Measurements from ENCODE around the gene DNAAF9.

Gene DNAAF9

DNA sequence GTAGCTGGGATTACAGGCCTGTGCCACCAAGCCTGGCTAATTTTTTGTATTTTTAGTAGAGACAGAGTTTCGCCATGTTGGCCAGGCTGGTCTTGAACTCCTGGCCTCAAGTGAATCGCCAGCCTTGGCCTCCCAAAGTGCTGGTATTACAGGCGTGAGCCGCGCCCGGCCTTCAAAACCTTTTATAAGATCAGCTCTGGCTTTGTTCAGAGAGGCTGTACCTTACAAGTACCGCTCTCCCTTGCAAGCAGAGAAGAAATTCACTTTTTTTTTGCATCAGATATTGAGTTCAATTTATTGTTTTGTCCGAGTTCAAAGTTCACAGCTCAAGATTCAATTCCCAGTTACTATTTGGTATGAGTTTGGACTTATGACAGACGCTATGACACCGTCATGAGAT lies 1.9 kb upstream of the DNAAF9 start:
- TF ChIP-seq, protein P1, sequence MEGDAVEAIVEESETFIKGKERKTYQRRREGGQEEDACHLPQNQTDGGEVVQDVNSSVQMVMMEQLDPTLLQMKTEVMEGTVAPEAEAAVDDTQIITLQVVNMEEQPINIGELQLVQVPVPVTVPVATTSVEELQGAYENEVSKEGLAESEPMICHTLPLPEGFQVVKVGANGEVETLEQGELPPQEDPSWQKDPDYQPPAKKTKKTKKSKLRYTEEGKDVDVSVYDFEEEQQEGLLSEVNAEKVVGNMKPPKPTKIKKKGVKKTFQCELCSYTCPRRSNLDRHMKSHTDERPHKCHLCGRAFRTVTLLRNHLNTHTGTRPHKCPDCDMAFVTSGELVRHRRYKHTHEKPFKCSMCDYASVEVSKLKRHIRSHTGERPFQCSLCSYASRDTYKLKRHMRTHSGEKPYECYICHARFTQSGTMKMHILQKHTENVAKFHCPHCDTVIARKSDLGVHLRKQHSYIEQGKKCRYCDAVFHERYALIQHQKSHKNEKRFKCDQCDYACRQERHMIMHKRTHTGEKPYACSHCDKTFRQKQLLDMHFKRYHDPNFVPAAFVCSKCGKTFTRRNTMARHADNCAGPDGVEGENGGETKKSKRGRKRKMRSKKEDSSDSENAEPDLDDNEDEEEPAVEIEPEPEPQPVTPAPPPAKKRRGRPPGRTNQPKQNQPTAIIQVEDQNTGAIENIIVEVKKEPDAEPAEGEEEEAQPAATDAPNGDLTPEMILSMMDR (IDR thresholded peaks at IDR 0.05; ENCODE audit: extremely low read depth, missing control alignments), result no peak
- no peak for DNase-seq (ENCODE audit: low spot score)

DNA sequence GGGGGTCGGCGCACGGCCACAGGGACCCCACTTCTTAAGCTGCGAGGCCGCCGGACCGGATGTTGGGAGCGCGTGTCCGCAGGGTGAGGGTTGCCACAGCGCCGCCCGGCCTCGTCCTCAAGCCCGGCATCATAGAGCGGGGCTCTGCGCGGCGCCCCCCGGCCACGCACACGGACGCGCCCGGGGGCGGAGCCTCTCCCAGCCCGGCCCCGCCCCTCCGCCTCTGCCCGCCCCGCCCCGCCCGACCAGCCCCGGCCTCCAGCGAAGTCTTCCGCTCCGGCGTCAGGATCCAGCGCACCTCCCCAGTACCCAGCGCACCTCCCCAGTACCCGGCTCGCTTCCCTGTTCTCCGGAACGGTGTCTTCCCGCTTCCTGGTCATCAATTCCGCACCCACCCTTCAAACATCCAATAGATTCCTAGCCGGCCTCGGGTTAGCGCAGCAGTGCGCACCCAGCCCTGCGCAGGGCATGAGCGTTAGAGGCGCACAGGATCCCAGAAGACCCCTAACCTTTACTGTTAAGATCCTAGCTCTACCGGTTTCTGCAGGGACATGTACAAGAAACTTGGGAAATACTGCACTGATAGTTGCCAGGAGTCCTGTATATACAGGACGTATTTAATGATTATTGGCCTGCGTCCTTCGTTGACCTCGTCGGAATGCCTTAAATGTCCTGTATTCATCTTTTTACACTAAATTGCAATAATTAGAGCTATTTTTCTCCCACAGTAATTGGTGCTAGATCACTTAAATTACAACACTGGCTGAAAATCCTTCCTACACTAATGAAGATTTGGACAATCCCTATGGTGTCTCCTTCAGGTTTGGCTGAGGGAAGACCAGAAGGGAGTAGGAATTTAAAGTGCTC lies 535 bp upstream of the DNAAF9 start:
- peak; percentile 92 for DNase-seq (ENCODE audit: low spot score)
- TF ChIP-seq, protein P1 (IDR thresholded peaks at IDR 0.05; ENCODE audit: extremely low read depth, missing control alignments), result no peak

DNA sequence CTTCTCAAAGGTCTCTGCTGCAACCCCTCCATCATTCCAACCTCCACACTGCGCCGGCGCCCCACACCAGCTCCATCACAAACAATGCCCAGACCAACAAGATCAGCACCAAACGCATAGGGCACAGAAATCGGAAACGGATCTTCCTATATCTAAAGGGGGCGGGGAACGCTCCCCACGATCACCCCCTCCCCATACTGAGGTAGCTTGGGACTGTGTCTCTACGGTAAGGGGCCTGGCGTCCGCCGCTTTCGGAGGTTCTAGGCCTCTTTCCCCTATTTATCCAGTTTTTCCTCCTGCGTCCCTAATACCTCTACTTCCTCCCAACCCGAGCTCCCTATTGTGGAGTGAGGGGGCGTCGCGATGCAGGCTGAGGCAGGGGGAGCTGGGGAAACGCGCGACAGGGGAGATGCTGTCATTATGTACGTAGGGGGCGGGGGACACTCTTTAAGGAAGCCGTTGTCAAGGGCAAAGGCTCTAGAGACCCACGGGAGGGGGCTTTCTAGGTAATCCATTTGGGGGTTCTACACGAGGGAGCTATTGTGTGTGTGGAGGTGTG lies 909 bp downstream of the DNAAF9 start:
- TF ChIP-seq, protein P1 (IDR thresholded peaks at IDR 0.05; ENCODE audit: extremely low read depth, missing control alignments), result no peak
- no peak for DNase-seq (ENCODE audit: low spot score)

DNA sequence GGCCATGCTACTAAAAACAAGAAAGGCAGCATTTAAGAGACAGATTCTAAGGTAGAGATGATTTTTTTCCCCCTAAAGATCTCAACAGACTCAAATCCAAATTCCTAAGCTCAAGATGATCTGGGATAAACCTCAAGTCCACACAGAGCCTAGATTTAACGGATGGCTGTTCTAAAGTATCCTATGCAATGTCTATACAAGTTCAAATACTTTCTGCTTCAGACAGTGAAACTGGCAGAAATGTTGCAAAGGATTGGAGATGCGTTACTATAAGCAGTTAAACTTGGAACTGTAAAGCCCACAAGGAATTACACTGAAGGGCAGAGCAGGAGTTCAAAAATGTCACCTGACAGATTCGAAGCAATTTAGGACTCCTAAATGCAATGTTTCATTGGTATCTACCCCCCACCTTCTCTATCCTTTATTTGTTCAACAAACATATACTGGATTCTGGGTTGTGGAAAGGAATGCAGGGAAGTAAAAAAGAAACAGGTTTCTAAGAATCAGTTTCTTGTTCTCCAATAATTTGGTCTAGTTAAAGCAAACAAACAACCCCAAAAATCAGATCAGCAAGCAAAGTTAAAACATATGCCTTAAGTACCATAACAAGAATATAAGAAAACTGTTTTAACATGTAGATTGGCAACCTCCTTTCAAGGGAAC lies 1.6 kb downstream of the DNAAF9 start:
- DNase-seq (ENCODE audit: low spot score), result no peak
- TF ChIP-seq, protein P1 (IDR thresholded peaks at IDR 0.05; ENCODE audit: extremely low read depth, missing control alignments), result no peak

DNA sequence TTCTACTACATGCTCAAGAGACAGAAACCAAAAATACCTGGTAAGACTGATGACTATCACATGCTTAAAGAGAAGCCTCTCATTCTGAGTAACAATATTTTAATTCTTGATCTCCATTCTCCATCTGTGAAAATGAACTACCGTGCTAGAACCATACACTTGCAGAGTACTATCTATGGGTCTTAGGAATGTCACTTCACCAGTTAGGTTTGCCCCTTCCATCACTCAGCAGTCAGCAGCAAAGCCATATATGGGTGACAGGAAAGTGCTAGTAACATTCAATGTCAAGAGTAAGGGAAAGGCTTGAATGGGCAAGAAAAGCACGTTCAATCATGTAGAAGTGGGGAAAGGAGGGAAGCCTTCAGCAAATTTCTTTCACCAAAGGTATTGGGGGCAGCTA lies 2.3 kb downstream of the DNAAF9 start:
- no peak for DNase-seq (ENCODE audit: low spot score)
- TF ChIP-seq, protein P1 (IDR thresholded peaks at IDR 0.05; ENCODE audit: extremely low read depth, missing control alignments), result no peak

DNA sequence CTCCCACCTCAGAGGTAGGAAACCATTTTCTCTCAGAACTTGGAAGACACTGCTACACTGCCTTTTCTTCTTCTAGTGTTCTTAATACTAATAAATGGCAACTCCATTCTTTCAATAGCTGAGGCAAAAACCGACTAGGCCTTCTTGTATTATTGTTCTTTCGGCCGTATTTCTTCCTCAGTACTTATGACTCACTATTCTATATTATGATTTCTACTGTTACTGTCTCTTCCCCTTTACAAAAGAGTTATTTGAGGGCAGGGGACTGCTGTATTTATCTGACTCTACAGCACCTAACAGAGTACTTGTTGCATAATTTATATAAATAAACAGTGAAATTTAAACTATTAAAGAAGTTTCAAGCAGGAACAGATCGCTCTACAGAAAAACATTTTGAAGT lies 3.1 kb downstream of the DNAAF9 start:
- DNase-seq (ENCODE audit: low spot score), result no peak
- TF ChIP-seq, protein P1 (IDR thresholded peaks at IDR 0.05; ENCODE audit: extremely low read depth, missing control alignments), result no peak

DNA sequence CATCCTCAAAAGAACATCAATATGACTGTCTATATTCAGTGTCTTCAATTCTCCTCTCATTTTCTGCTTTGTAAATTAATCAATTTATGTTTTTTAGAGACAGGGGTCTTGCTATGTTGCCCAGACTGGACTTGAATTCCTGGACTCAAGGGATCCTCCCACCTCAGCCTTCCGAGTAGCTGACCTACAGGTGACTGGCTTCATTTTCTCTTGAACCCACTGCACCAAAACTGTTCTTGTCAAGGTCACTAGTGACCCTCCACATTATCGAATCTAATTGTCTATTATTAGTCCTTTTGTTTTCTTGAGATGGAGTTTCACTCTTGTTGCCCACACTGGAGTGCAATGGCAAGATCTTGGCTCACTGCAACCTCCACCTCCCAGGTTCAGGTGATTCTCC lies 3.7 kb downstream of the DNAAF9 start:
- DNase-seq (ENCODE audit: low spot score), result no peak
- TF ChIP-seq, protein P1 (IDR thresholded peaks at IDR 0.05; ENCODE audit: extremely low read depth, missing control alignments), result no peak

All from GM20000 (cell line).